ENCODE data around the gene UQCRC1.
A peak's percentile ranks its signal among the peaks of the same experiment; 100 is the strongest.

UQCRC1 gene

GRCh38 chr3:48599509-48600285, 9.7 kb downstream of the UQCRC1 start:
- DNase-seq (ENCODE audit: low read depth) = no peak
- no peak overlapping the region for H3K4me3 ChIP-seq (ENCODE audit: low read depth, low read length)
- no peak for TF ChIP-seq CTCF (IDR thresholded peaks at IDR 0.05; ENCODE audit: control insufficient read depth, extremely low read depth, insufficient read depth)

- peak; percentile 8 for DNase-seq (ENCODE audit: low read depth)
- no peak for TF ChIP-seq CTCF (IDR thresholded peaks at IDR 0.05; ENCODE audit: control insufficient read depth, extremely low read depth, insufficient read depth)
- no peak overlapping the region for H3K4me3 ChIP-seq (ENCODE audit: low read depth, low read length)
Observed at GRCh38 chr3:48599077-48599501, 10.4 kb downstream of the UQCRC1 start.

- no peak overlapping the region for H3K4me3 ChIP-seq (ENCODE audit: low read depth, low read length)
- DNase-seq (ENCODE audit: low read depth) = peak; percentile 7
- TF ChIP-seq CTCF (IDR thresholded peaks at IDR 0.05; ENCODE audit: control insufficient read depth, extremely low read depth, insufficient read depth) = no peak
Observed at GRCh38 chr3:48598323-48599076, 10.9 kb downstream of the UQCRC1 start.

GRCh38 chr3:48597408-48597800, 12.0 kb downstream of the UQCRC1 start:
- no peak for TF ChIP-seq CTCF (IDR thresholded peaks at IDR 0.05; ENCODE audit: control insufficient read depth, extremely low read depth, insufficient read depth)
- no peak overlapping the region for H3K4me3 ChIP-seq (ENCODE audit: low read depth, low read length)
- no peak for DNase-seq (ENCODE audit: low read depth)

GRCh38 chr3:48596676-48597407, 12.6 kb downstream of the UQCRC1 start:
- TF ChIP-seq CTCF (IDR thresholded peaks at IDR 0.05; ENCODE audit: control insufficient read depth, extremely low read depth, insufficient read depth) = no peak
- DNase-seq (ENCODE audit: low read depth) = no peak

GRCh38 chr3:48596157-48596556, 13.3 kb downstream of the UQCRC1 start:
- TF ChIP-seq CTCF (IDR thresholded peaks at IDR 0.05; ENCODE audit: control insufficient read depth, extremely low read depth, insufficient read depth) = no peak
- no peak overlapping the region for H3K4me3 ChIP-seq (ENCODE audit: low read depth, low read length)
- no peak for DNase-seq (ENCODE audit: low read depth)

More at GRCh38 chr3:48596676-48597407, 12.6 kb downstream of the UQCRC1 start:
- no peak overlapping the region for H3K4me3 ChIP-seq (ENCODE audit: low read depth, low read length)

Measured in LNCaP clone FGC (cell line).